ENCODE measurements around the gene FAM111A.

DNA sequence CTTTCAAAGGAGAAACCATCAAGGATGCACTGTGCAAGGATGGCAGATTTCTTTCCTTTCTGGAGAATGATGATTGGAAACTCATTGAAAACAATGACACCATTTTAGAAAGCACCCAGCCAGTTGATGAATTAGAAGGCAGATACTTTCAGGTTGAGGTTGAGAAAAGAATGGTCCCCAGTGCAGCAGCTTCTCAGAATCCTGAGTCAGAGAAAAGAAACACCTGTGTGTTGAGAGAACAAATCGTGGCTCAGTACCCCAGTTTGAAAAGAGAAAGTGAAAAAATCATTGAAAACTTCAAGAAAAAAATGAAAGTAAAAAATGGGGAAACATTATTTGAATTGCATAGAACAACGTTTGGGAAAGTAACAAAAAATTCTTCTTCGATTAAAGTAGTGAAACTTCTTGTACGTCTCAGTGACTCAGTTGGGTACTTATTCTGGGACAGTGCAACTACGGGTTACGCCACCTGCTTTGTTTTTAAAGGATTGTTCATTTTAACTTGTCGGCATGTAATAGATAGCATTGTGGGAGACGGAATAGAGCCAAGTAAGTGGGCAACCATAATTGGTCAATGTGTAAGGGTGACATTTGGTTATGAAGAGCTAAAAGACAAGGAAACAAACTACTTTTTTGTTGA, 9.8 kb downstream of the FAM111A start:
- TF ChIP-seq, protein P1, sequence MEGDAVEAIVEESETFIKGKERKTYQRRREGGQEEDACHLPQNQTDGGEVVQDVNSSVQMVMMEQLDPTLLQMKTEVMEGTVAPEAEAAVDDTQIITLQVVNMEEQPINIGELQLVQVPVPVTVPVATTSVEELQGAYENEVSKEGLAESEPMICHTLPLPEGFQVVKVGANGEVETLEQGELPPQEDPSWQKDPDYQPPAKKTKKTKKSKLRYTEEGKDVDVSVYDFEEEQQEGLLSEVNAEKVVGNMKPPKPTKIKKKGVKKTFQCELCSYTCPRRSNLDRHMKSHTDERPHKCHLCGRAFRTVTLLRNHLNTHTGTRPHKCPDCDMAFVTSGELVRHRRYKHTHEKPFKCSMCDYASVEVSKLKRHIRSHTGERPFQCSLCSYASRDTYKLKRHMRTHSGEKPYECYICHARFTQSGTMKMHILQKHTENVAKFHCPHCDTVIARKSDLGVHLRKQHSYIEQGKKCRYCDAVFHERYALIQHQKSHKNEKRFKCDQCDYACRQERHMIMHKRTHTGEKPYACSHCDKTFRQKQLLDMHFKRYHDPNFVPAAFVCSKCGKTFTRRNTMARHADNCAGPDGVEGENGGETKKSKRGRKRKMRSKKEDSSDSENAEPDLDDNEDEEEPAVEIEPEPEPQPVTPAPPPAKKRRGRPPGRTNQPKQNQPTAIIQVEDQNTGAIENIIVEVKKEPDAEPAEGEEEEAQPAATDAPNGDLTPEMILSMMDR (IDR thresholded peaks at IDR 0.05): no peak
- TF ChIP-seq, protein P2, sequence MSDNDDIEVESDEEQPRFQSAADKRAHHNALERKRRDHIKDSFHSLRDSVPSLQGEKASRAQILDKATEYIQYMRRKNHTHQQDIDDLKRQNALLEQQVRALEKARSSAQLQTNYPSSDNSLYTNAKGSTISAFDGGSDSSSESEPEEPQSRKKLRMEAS (IDR thresholded peaks at IDR 0.05; ENCODE audit: low read depth): no peak
- TF ChIP-seq, protein P3, sequence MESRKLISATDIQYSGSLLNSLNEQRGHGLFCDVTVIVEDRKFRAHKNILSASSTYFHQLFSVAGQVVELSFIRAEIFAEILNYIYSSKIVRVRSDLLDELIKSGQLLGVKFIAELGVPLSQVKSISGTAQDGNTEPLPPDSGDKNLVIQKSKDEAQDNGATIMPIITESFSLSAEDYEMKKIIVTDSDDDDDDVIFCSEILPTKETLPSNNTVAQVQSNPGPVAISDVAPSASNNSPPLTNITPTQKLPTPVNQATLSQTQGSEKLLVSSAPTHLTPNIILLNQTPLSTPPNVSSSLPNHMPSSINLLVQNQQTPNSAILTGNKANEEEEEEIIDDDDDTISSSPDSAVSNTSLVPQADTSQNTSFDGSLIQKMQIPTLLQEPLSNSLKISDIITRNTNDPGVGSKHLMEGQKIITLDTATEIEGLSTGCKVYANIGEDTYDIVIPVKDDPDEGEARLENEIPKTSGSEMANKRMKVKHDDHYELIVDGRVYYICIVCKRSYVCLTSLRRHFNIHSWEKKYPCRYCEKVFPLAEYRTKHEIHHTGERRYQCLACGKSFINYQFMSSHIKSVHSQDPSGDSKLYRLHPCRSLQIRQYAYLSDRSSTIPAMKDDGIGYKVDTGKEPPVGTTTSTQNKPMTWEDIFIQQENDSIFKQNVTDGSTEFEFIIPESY (IDR thresholded peaks at IDR 0.05; ENCODE audit: borderline replicate concordance, low read depth): no peak
